ENCODE measurements around the gene PEX26.
"Not testable (repeated sequence)": the region's sequence is repeated elsewhere in the genome, so short reads cannot be mapped to it uniquely, and the experiment has no call there.

PEX26 gene

DNA sequence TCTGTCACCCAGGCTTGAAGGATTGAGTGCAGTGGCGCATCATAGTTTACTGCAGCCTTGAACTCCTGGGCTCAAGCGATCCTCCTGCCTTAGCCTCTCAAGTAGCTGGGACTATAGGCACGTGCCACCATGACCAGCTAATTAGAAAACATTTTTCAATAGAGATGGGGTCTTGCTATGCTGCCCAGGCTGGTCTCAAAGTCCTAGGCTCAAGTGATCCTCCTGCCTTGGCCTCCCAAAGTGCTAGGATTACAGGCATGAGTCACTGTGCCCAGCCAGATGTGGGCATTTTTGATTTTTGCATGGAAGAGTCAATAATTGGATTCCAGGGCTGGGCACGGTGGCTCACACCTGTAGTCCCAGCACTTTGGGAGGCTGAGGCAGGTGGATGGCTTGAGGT is 3.9 kb upstream of the PEX26 start:
- not testable (repeated sequence) for DNase-seq

DNA sequence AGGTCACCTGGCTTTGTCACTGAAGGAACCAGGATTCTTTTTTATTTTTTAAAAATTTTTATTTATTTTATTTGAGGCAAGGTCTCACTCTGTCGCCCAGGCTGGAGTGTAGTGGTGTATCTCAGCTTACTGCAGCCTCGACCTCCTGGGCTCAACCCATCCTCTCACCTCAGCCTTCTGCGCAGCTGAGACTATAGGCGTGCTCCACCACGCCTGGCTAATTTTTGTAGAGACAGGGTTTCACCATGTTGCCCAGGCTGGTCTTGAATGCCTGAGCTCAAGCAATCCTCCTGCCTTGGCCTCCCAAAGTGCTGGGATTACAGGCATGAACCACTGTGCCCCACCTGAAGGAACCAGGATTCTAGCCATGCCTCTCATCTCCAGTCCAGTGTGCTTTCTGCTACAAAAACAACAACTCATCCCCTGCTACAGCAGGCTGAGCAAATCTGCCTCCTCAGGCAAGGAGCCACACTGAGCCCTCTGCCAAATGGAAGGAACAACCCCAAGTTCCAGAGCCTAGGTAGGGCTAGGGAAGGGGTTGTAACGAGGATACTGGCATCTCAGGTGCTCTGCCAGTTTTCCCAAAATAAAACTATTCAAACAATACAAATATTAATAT is 2.6 kb upstream of the PEX26 start:
- no peak for DNase-seq

DNA sequence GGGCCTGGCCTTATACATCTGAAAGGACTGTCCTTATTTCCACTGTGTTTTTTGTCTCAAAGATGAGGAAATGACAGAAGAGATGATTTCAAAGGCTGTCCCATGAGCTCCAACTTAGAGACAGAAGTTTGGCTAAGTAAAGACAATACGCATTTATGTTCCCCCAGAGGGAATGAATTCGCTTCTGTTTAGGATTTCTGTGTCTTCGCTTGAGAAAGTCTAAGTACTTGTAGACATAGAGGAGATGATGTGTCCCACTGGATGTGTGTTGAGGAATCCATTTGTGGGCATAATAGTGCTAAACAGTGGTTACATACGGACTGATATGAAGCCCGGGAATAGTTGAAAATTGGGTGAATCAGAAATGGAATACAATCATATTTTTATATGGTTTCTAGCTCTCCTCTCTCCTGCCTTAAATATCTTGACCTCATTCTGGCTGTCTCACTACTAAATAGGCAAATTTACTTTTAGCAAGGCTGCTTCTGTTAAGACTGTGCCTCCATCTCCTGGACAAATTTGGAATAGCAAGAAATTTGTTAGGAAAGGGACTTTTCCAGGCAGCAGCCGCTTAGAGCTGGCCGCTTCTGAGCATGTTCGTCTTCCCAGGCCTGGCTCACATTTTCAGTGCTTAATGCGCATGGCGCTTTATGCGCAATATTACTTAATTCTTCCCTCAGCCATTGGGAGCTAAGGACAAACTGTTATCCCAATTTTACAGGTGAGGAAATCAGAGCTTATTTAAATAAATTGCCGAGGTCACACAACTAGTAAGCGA is 1.9 kb upstream of the PEX26 start:
- DNase-seq, result peak in 1 of 4 experiments; percentile 7

DNA sequence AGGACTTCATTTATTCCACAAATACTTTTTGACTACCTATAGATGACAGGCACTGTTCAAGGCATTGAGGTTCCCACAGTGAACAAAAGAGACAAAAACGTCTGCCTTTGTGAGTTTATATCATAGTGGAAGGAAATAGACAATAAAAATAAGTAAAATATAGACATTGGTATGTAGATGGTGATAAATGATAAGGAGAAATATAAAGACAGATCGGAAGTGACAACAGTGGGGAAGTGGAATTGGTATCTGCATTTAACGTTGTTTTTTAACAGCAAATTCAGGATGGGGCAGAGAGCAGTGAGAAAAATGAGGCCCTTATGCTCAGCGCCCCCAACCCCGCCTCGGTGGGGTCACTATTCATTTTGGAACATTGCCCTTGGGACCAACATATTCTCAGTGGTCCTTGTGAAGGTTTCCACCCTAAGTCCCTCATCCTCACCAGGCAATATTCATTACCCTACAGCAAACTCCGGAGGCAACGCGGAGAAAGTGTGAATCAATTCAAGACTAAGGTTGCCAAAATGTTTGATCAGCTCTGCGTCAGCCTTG is 627 bp upstream of the PEX26 start:
- no peak for DNase-seq

DNA sequence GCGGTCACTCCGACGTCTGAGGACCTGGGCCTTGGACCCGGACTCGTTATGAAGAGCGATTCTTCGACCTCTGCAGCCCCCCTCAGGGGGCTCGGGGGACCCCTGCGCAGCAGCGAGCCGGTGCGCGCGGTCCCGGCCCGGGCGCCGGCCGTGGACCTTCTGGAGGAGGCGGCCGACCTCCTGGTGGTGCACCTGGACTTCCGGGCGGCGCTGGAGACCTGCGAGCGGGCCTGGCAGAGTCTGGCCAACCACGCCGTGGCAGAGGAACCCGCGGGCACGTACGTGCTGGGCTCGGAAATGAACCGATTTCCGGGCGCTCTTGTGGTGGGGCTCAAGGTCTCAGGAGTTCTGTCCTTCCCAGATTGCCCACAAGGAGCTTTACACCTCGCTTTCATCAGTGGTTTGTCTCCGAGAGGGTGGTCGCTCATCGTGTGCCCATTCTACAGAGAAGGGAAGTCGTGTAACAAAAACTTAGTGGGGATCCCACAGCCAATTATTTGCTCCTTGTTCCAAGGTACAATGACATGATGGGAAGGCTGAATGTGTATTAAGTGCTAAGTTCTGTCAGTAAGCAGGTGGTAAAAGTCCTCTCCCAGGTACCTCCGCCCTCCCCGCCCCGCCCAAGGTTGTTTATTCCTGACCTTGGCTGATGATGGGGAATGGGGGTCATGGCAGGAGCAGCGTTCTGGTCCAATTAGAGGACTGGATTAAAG is 695 bp downstream of the PEX26 start:
- peak in 1 of 4 experiments; percentile 13 for DNase-seq

DNA sequence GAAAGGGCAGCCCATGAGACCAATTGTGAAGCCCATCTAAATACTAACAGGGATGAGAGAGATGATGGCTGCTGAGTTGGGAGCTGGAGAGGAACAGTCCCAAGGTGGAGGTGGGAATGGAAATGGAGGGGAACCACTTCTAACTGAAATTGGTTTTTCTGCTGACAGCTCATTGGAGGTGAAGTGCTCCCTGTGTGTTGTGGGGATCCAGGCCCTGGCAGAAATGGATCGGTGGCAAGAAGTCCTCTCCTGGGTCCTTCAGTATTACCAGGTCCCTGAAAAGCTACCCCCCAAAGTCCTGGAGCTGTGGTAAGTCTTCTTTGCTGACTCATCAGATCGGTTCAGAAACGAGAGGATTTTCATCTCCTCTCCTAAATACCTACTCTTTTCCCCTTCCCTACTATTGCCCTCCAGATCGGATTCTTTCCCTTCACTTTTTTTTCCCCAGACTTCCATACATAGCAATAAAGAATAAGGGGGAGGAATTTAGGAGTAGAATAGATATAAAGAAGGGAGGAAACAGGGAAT is 2.0 kb downstream of the PEX26 start:
- DNase-seq, result no peak

DNA sequence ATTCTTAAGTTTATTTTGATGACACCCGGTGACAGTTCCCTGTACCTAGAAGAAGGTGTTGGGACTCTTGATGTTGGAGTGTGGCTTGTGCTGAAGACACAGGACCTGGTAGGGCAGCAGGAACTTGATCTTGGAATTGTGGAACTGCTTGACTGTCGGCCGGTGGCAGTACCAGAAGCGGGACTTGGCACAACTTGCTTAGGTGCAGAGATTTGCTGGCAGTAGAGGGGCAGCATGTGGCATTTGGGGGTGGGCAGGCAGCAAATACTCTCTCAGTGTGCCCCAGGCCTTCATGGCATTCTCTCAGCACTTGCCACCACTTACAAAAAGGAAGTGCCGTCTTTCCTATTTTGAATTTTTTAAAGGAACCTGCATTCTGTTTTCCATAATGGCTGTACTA is 3.6 kb downstream of the PEX26 start:
- DNase-seq, result no peak

DNA sequence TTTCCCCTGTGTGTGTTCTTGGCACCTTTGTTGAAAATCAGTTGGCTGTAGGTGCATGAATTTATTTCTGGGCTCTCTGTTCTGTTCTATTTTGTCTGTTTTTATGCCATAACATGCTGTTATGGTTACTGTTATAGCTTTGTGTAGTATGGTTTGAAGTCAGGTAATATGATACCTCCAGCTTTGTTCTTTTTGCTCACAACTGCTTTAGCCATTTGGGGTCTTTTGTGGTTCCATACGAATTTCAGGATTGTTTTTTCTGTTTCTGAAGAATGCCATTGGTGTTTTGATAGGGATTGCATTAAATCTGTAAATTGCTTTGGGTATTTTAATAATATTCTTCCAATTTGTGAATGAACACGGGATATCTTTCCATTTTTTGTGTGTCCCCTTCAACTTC is 4.7 kb downstream of the PEX26 start:
- no peak for DNase-seq

DNA sequence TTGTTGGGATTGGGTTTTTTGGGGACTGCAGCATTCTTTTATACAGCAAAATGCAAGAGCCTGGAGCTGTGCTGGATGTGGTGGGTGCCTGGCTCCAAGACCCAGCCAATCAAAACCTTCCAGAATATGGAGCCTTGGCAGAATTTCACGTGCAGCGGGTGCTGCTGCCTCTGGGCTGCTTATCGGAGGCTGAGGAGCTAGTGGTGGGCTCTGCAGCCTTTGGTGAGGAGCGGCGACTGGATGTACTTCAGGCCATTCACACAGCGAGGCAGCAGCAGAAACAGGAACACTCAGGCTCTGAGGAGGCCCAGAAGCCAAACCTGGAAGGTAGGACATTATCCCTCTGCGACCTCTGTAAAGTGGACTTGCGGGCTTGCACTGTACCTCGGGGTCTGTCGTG is 5.6 kb downstream of the PEX26 start:
- no peak for DNase-seq

DNA sequence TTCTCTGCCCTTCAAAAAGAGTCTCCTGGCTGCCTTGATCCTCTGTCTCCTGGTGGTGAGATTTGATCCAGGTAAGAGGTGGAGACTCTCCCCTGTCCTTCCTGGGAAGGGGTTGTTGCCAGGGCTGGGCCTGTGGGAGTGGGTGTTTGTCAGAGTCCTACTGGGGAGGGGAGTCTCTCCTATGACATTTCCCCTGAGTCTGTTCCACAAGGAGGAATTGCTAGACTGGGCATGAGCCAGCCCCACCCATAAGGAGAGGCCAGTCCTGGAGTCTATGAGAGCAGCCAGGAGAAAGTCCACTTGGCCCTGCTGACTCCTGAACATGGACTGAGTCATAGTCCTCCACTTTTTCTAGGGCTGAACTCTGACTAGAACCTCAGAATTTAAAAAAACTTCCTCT is 7.4 kb downstream of the PEX26 start:
- DNase-seq, result no peak

DNA sequence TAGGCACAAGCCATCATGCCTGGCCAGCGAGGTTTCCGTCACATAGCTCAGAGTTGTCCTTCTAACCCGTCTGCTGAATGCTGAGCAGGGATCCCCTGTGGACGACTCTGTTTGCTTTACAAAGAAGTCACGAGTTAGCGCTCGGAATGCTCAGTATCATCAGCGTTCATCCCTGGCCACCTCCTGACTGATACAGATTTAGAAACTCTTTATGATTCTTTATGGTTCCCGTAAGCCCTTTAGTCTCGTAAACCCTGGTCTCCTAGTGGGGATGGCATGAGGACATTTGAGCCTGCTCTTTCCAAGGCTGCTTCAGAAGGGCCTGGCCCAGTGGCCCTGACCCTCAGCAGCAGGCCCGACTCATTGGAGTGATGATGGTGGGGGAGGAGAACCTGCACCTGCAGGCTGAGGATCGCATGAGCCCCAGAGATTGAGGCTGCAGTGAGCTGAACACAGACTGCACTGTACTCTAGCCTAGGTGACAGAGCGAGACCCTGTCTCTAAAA is 9.6 kb downstream of the PEX26 start:
- DNase-seq, result no peak

DNA sequence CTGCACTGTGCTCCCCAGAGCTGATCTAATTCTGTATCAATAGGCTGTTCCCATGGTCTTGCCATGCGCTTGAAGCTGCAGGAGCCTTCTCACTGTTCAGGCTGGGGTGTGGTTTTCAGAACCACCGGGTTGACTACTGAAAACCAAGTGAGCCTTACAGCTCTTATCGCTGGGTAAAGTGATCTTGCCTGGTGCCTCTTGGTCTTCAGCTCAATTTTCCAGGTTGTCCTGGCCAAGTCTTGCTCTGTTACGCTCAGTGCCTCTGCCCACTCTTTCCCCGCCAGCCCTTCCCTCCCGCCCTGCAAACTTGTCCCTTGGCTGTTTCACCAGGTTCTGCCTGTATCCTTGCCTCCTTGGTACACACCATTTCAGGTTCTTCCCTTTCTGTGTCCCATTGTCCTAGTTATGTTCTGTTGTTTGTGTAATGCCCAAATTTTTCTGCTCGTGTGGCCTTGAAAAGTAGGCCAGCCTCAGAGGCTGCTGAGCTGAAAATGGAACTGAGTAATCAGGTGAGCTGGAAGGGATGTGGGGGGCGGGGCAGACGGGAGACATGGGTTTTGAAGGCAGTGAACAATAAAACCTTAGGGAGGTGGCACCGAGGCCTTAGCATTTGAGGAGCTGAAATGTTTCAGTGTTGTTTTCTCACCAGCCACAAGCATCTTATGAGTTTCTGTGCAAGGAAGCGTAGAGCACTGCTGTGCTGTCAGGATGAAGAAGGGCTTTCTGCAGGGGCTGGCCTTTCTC is 11.2 kb downstream of the PEX26 start:
- no peak for DNase-seq

DNA sequence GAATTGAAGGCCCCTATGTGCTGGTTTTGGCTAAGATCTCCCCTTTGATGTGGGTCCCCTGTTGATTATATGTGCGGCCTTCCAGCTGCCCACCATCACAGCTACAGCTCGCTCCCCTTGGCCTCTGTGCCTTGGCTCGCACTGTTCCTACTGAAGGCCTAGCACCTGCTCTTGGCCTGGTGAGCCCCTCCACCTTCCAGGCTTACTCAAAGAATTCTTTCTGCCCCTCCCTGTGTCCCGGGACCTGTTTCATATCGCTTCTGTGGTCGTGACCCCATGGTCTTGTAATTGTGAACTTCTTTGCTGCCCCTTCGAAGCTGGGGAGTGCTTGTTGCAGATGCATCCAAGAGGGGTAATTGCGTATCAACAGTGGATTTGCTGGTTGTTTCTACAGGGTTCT is 12.5 kb downstream of the PEX26 start:
- DNase-seq, result no peak

DNA sequence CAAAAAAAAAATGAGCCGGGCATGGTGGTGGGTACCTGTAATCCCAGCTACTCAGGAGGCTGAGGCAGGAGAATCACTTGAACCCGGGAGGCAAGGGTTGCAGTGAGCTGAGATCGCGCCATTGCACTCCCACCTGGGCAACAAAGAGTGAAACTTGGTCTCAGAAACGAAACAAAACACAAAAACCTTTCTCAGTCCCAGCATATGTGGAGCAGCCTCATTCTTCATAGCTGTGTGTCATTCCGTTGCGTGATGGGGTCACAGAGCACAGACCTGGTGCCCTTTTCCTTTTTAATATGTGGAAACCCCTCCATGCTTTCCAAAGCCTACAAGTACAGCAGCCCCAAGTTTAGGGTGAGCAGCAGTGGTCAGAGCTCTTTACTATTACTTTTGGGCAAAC is 13.7 kb downstream of the PEX26 start:
- no peak for DNase-seq

DNA sequence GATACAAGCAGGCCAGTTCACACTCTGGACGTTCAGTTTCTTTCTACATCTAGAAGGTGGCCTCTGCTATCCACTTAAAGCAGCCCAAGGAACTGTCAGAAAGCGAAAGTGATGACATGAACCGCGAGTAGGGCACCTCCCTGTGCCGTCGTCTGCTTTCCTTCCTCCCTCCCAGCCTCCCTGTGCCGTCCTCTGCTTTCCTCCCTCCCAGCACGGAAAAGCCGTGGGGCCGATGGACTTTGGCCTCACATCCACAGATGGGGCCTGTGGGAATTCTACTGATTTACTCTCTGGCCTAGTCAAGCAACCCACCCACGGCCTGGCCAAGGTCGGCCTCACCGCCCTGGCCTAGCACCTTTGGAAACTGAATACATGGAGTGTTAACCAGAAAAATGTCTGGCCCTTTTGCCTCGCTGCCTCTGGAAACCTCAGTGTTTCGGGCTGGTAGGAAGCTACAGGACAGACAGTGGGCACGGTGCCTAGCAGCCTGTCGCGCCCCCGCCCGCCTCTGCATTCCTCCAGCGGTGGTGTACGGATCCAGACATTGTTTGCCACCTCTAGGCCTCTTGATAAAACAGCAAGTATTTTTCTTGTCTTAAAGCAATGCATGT is 14.2 kb downstream of the PEX26 start:
- DNase-seq, result no peak

DNA sequence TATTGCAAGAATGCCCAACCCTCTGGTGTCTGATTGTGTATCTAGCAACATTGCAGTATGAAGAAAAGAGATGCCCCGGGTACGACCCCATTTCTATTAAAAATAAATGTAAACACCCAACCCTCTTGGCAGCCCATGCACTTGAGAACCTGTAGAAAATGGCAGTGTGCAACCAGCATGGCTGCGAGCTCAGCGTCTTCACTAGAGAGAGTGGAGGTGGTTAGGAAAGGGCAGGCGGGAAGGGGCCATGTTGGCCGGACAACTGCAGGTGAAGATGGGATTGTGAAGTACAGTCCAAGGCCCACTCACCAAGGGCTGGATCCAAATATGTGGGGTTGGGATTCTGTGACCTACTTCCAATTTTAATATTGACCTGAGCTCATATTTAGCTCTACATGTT is 15.9 kb downstream of the PEX26 start:
- DNase-seq, result no peak

DNA sequence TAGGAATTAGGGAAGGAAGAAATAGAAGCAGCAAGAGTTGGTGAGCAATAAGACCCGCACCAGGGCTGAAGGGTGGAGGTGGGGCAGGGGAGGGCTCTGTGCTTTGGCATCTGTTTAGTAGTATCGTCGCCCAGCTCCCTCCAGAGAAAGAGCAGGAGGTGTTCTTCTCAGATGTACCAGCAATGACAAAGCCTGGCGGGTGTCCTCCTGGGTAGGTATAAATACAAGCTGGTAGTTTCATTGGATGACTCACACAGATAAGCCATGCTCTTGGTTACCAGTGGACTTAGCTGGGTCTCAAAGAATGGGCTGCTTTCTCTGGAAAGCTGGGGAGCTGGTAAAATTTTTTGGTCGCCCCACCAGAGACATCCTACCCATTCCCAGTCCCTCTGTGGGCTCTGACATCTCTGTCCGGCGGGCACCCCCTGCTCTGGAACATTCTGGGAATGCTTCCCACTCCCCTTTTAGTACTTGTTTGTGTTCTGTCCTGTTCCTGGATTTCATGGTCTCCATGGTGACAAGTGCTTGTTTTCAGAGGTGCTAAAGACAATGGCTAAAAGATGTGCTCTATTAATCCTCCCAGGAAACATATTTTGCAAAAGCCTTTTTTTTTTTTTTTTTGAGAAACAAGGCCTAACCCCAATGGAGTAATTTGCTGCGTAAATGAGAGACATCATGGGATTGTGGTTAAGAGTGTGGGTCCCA is 17.5 kb downstream of the PEX26 start:
- no peak for DNase-seq

DNA sequence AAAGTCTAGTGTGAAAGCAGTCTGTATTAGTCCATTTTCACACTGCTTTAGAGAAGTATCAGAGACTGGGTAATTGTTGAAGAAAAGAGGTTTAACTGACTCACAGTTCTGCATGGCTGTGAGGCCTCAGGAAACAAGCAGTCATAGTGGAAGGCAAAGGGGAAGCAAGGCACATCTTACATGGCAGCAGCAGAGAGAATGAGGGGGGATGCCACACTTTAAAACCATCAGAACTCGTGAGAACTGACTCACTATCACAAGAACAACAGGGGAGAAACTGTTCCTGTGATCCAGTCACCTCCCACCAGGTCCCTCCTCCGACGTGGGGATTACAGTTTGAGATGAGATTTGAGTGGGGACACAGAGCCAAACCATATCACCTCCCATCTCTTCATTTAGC is 19.0 kb downstream of the PEX26 start:
- DNase-seq, result no peak

DNA sequence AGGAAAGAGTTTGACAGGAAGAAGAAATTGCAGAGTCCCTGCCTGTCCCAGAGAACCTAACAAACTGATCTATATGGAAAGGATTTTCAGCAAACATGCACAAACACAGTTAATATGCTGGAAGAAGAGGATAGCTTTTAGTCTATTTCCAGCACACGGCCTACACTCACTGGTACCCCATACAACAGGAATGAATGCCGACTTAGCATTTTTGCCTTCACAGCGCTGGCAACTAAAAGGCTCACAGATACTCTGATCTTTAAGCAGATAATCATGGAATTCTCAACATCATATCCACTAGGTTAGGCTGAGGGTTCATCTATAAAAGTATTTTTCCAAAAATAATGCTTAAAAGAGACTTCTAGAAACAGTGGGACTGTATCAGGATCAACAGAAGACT is 23.0 kb downstream of the PEX26 start:
- no peak for DNase-seq

DNA sequence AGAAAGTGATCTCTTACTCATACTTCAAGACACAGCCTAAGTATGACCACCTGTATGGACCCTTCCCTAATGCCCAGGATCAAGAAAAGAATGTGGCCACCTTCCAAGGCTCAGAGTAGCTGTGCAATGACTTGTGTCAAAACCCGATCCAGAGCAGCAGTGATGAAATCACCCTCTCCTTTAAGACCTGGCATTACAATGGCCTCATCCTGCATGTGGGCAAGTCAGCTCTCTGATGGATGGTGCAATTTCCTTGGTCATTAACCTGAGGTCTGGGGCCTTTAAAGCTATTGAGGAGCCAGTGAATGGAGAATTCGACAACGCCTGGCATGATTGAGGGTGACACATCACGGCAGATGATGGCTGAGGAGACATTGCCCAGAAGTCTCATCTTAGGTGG is 23.7 kb downstream of the PEX26 start:
- no peak for DNase-seq

DNA sequence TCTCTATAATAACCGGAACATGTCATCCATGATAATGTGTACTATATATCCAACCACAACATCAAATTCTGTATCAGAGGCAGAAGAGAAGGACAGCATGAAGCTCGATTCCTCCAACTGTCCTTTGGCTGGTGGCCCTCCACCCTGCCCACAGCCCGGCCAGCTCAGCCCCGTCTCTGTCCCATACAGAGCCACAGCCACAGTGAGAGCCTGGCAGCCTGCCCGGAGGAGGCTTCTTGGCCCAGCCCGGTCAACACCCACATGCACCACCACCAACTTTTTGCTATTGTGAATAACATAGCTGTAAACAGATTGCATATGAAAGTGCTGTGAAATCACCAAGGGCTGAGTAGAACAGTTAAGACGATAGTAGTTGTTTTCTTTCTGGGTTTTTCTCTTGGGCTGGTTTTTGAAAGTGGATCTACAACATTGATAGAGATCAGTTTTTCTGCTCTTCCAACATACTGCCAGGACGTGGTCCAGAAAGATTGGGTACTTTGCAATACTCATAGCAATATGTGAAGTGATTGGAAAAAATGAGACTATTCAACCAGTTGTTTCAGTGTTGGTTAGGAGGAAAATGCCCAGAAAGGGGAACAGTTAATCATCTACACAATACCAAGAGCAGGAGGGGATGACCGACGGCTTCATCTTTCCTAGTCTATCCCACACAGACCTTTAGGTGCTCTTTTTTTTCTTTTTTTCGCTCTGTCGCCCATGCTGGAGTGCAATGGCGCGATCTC is 25.9 kb downstream of the PEX26 start:
- no peak for DNase-seq

All from activated CD4-positive, CD25-positive, alpha-beta regulatory T cell (primary cell).